Endodermal cell (in vitro differentiated cells): ENCODE data around the gene PLPPR1. TPM values are rescaled to one million over a fixed set of nuclear protein-coding genes. Genes with fewer than 3 reads are reported as not detected.

Source experiments
- DNase-seq: peaks from one replicate; pipeline ENCODE4 v3.0.0-alpha.2; 2017
- H3K27ac ChIP-seq: 2 replicates; pipeline ENCODE4 v1.5.1; 2013; ENCODE audit warnings: mild to moderate bottlenecking, low read depth, low read length, moderate library complexity
- H3K27me3 ChIP-seq: 2 replicates; pipeline ENCODE4 v1.6.1; 2013; ENCODE audit warnings: mild to moderate bottlenecking, low read length, moderate library complexity; ENCODE audit not compliant: insufficient read depth, control insufficient read depth, poor library complexity, severe bottlenecking
- H3K36me3 ChIP-seq: 2 replicates; pipeline ENCODE4 v1.7.0; 2013; ENCODE audit warnings: mild to moderate bottlenecking, low read length, moderate library complexity; ENCODE audit not compliant: control insufficient read depth, insufficient read depth
- H3K4me1 ChIP-seq: one replicate; pipeline ENCODE4 v1.7.0; 2013; ENCODE audit warnings: low read length; ENCODE audit not compliant: control insufficient read depth, insufficient read depth
- H3K4me3 ChIP-seq: 2 replicates; pipeline ENCODE4 v1.5.1; 2013; ENCODE audit warnings: mild to moderate bottlenecking, low read length, moderate library complexity
- H3K9ac ChIP-seq: 2 replicates; pipeline ENCODE4 v1.6.1; 2013; ENCODE audit warnings: mild to moderate bottlenecking, low read length, moderate library complexity; ENCODE audit not compliant: poor library complexity, severe bottlenecking; ENCODE audit errors: extremely low read depth
- H3K9me3 ChIP-seq: 2 replicates; pipeline ENCODE4 v1.6.1; 2013; ENCODE audit warnings: mild to moderate bottlenecking, low read length, moderate library complexity; ENCODE audit not compliant: control insufficient read depth
- H3K27ac Mint-ChIP-seq: 2 replicates; pipeline ENCODE4 v1.8.0; 2020; ENCODE audit warnings: mixed read lengths
- H3K27me3 Mint-ChIP-seq: 2 replicates; pipeline ENCODE4 v1.8.0; 2021; ENCODE audit warnings: mild to moderate bottlenecking, mixed read lengths; ENCODE audit not compliant: insufficient read depth
- H3K36me3 Mint-ChIP-seq: 2 replicates; pipeline ENCODE4 v1.8.0; 2020; ENCODE audit warnings: low read depth, mixed read lengths
- H3K4me1 Mint-ChIP-seq: 2 replicates; pipeline ENCODE4 v1.8.0; 2020; ENCODE audit warnings: mixed read lengths
- H3K4me3 Mint-ChIP-seq: 2 replicates; pipeline ENCODE4 v1.8.0; 2020; ENCODE audit warnings: mild to moderate bottlenecking, moderate library complexity, mixed read lengths
- H3K9me3 Mint-ChIP-seq: 2 replicates; pipeline ENCODE4 v1.8.0; 2020; ENCODE audit warnings: mild to moderate bottlenecking, mixed read lengths
- CTCF ChIP-seq: fragments of 200-600 bp; sonication (generic); conservative IDR thresholded peaks from 2 replicates; pipeline ENCODE4 v1.5.0; 2021; ENCODE audit warnings: antibody characterized with exemption, mild to moderate bottlenecking
- WGBS, 2 experiments: methylation state at CpG; one replicate each; pipeline versions ENCODE4 v1.1.5 to v1.1.7; 2013; ENCODE audit warnings: missing lambda C conversion rate in 2 of 2, mixed read lengths in 1 of 2; ENCODE audit not compliant: insufficient coverage in 1 of 2, insufficient read length in 1 of 2; 5-methylcytosine and 5-hydroxymethylcytosine counted together
- total RNA-seq, 2 donors: library from RNA; stranded (reverse); fragmentation: NEBNext Ultra II Directional in 1 of 2; extraction: Animal tissue kit (Norgen Biotek cat#: 25700) in 1 of 2; gene quantifications; 2 replicates in 1 of 2; 3 replicates in 1 of 2; pipeline ENCODE4 v1.2.1, GENCODE V29; 2021

Gene PLPPR1
- total RNA-seq, 2 donors from 2014 or later: 1.5 to 4.6 TPM

- Mint-ChIP-seq H3K4me3 (no peak overlapping the region), H3K9me3 (peaks cover 1% of the 10 kb centered on the region), H3K36me3 (no peaks in the 10 kb centered on the region), H3K4me1 (peaks cover 12% of the 10 kb centered on the region), H3K27me3 (no peaks in the 10 kb centered on the region), H3K27ac (no peak overlapping the region)
- Histone ChIP-seq H3K27ac (peak overlapping the region; percentile 2), H3K4me1 (no peaks in the 10 kb centered on the region), H3K36me3 (no peaks in the 10 kb centered on the region), H3K9ac (no peak overlapping the region), H3K4me3 (no peak overlapping the region), H3K9me3 (no peaks in the 10 kb centered on the region), H3K27me3 (no peaks in the 10 kb centered on the region)
- 83 to 88% methylated on average over 1 of the region's 1 CpG for WGBS, 2 experiments
- TF ChIP-seq CTCF: no peak
- DNase-seq: no peak
Measured at GRCh38 chr9:101167490-101168134, 139.1 kb downstream of the PLPPR1 start.

- Mint-ChIP-seq H3K27ac (no peak overlapping the region), H3K4me3 (no peak overlapping the region), H3K36me3 (no peaks in the 10 kb centered on the region), H3K27me3 (no peaks in the 10 kb centered on the region), H3K9me3 (peaks cover 7% of the 10 kb centered on the region), H3K4me1 (peaks cover 7% of the 10 kb centered on the region)
- no peaks in the 10 kb centered on the region for H3K36me3 ChIP-seq
- no peak for TF ChIP-seq CTCF
- H3K27ac ChIP-seq: no peak overlapping the region
- H3K9me3 ChIP-seq: no peaks in the 10 kb centered on the region
- H3K9ac ChIP-seq: no peak overlapping the region
- no peaks in the 10 kb centered on the region for H3K4me1 ChIP-seq
- DNase-seq: no peak
- no peak overlapping the region for H3K4me3 ChIP-seq
- WGBS, 2 experiments: 90 to 100% methylated on average over 1 of the region's 1 CpG
- no peaks in the 10 kb centered on the region for H3K27me3 ChIP-seq
Measured at GRCh38 chr9:101172616-101173015, 144.1 kb downstream of the PLPPR1 start.

GRCh38 chr9:101173907-101174306, 145.4 kb downstream of the PLPPR1 start:
- Histone ChIP-seq H3K27ac (no peak overlapping the region), H3K27me3 (no peaks in the 10 kb centered on the region), H3K9me3 (no peaks in the 10 kb centered on the region), H3K4me1 (no peaks in the 10 kb centered on the region), H3K4me3 (no peak overlapping the region), H3K9ac (no peak overlapping the region), H3K36me3 (no peaks in the 10 kb centered on the region)
- H3K36me3 Mint-ChIP-seq: no peaks in the 10 kb centered on the region
- peaks cover 6% of the 10 kb centered on the region for H3K4me1 Mint-ChIP-seq
- no peaks in the 10 kb centered on the region for H3K27me3 Mint-ChIP-seq
- DNase-seq: no peak
- no peak overlapping the region for H3K27ac Mint-ChIP-seq
- TF ChIP-seq CTCF: no peak
- H3K4me3 Mint-ChIP-seq: no peak overlapping the region
- peaks cover 7% of the 10 kb centered on the region for H3K9me3 Mint-ChIP-seq
- WGBS, 2 experiments: 100% methylated on average over 1 of the region's 1 CpG; no CpG with 5 or more reads in 1 of the 2 experiments
